Ascending aorta (tissue), 2 donors: ENCODE data around the gene RGS6. TPM values are rescaled to one million over a fixed set of nuclear protein-coding genes. Genes with fewer than 3 reads are reported as not detected.
"Not testable (repeated sequence)": the region's sequence is repeated elsewhere in the genome, so short reads cannot be mapped to it uniquely, and the experiment has no call there.

Experiments used
- DNase-seq, 2 donors: peaks; one replicate each; pipeline ENCODE4 v3.0.0-alpha.2; 2019; ENCODE audit warnings: low spot score in 2 of 2
- H3K27ac ChIP-seq, 2 donors: fragments of 200-600 bp; sonication (generic); one replicate each; pipeline ENCODE4 v1.5.1; 2016 to 2017; ENCODE audit warnings: mild to moderate bottlenecking in 1 of 2
- H3K27me3 ChIP-seq: fragments of 200-600 bp; sonication (generic); one replicate; pipeline ENCODE4 v1.5.1; 2017
- H3K36me3 ChIP-seq, 2 donors: fragments of 200-600 bp; sonication (generic); one replicate each; pipeline ENCODE4 v1.5.1; 2016
- H3K4me1 ChIP-seq, 2 donors: fragments of 200-600 bp; sonication (generic); one replicate each; pipeline ENCODE4 v1.5.1; 2016 to 2017; ENCODE audit warnings: mild to moderate bottlenecking in 1 of 2
- H3K4me3 ChIP-seq, 2 donors: fragments of 200-600 bp; sonication (generic); one replicate each; pipeline ENCODE4 v1.5.1; 2016 to 2017; ENCODE audit warnings: mild to moderate bottlenecking in 1 of 2
- H3K9me3 ChIP-seq, 2 donors: fragments of 200-600 bp; sonication (generic); one replicate each; pipeline ENCODE4 v1.5.1; 2016
- CTCF ChIP-seq, 3 experiments: fragments of 200-600 bp in 2 of 3; fragments of 450-650 bp in 1 of 3; sonication (generic) in 2 of 3; IDR thresholded peaks; one replicate each; pipeline ENCODE4 v1.5.1; 2016 to 2019; ENCODE audit warnings: antibody characterized with exemption in 3 of 3, mild to moderate bottlenecking in 1 of 3, moderate library complexity in 1 of 3
- intact Hi-C: fragments of 100-400 bp; cut with DNase I; formaldehyde crosslinking; loops from one replicate; pipeline ENCODE4 v1.15.1; 2023
- total RNA-seq: library from RNA; depleted of rRNA; stranded (reverse); fragments of >200 nt; gene quantifications from one replicate; pipeline ENCODE4 v1.1.0, GENCODE V29; 2016

The RGS6 gene
- total RNA-seq, 1 donor from 2014 or later: 0.11 TPM

GRCh38 chr14:71918955-71919354 lies 13.3 kb upstream of the RGS6 start:
- intact Hi-C loops: no loop called here
- no peak for TF ChIP-seq CTCF (IDR thresholded peaks at IDR 0.05)
- Histone ChIP-seq H3K36me3 (no peaks in the 10 kb centered on the region), H3K4me3 (no peak overlapping the region), H3K9me3 (no peaks in the 10 kb centered on the region), H3K4me1 (no peaks in the 10 kb centered on the region), H3K27me3 (no peaks in the 10 kb centered on the region), H3K27ac (no peak overlapping the region)
- no peak for DNase-seq

- intact Hi-C loops: no loop called here
- Histone ChIP-seq H3K27me3 (no peaks in the 10 kb centered on the region), H3K4me3 (no peak overlapping the region), H3K9me3 (no peaks in the 10 kb centered on the region), H3K4me1 (no peaks in the 10 kb centered on the region), H3K36me3 (no peaks in the 10 kb centered on the region), H3K27ac (no peak overlapping the region)
- no peak for TF ChIP-seq CTCF (IDR thresholded peaks at IDR 0.05)
- DNase-seq: no peak
These were observed 8.7 kb upstream of the RGS6 start for GRCh38 chr14:71923513-71923912.

GRCh38 chr14:71931492-71932228 lies 569 bp upstream of the RGS6 start:
- Histone ChIP-seq H3K4me1 (peaks cover 0 to 5% of the 10 kb centered on the region in 2 donors), H3K9me3 (no peaks in the 10 kb centered on the region), H3K27ac (no peak overlapping the region), H3K4me3 (peak overlapping the region; percentile 23 to 52), H3K27me3 (no peaks in the 10 kb centered on the region), H3K36me3 (no peaks in the 10 kb centered on the region)
- DNase-seq: no peak
- intact Hi-C loops: no loop called here
- TF ChIP-seq CTCF (IDR thresholded peaks at IDR 0.05): no peak

GRCh38 chr14:71933001-71933587 lies 865 bp downstream of the RGS6 start:
- Histone ChIP-seq H3K4me3 (peak overlapping the region in 1 of 2 donors; percentile 52), H3K27me3 (no peaks in the 10 kb centered on the region), H3K27ac (no peak overlapping the region), H3K4me1 (peaks cover 0 to 5% of the 10 kb centered on the region in 2 donors), H3K9me3 (no peaks in the 10 kb centered on the region), H3K36me3 (no peaks in the 10 kb centered on the region)
- no peak for DNase-seq
- intact Hi-C loops: no loop called here
- no peak for TF ChIP-seq CTCF (IDR thresholded peaks at IDR 0.05)

GRCh38 chr14:71938273-71938672 lies 6.0 kb downstream of the RGS6 start:
- DNase-seq, H3K4me3 ChIP-seq, H3K4me1 ChIP-seq, intact Hi-C loops, H3K9me3 ChIP-seq, H3K27ac ChIP-seq, H3K27me3 ChIP-seq, H3K36me3 ChIP-seq: not testable (repeated sequence)

GRCh38 chr14:71939344-71939743 lies 7.1 kb downstream of the RGS6 start:
- intact Hi-C loops, H3K27me3 ChIP-seq, H3K27ac ChIP-seq, H3K36me3 ChIP-seq, H3K4me3 ChIP-seq, DNase-seq, H3K9me3 ChIP-seq, H3K4me1 ChIP-seq: not testable (repeated sequence)

GRCh38 chr14:71940500-71940899 lies 8.3 kb downstream of the RGS6 start:
- DNase-seq, H3K27me3 ChIP-seq, H3K9me3 ChIP-seq, H3K4me3 ChIP-seq, H3K36me3 ChIP-seq, H3K27ac ChIP-seq, H3K4me1 ChIP-seq, intact Hi-C loops: not testable (repeated sequence)

GRCh38 chr14:71941616-71942015 lies 9.4 kb downstream of the RGS6 start:
- H3K27me3 ChIP-seq, H3K9me3 ChIP-seq, H3K36me3 ChIP-seq, H3K27ac ChIP-seq, H3K4me3 ChIP-seq, H3K4me1 ChIP-seq, DNase-seq, intact Hi-C loops: not testable (repeated sequence)
